ENCODE results near the gene CES1. TPM values are rescaled to one million over a fixed set of nuclear protein-coding genes. Genes with fewer than 3 reads are reported as not detected.
"Not testable (repeated sequence)": the region's sequence is repeated elsewhere in the genome, so short reads cannot be mapped to it uniquely, and the experiment has no call there.

Gene CES1
- total RNA-seq, 6 experiments from 2014 or later = 847 to 4,059 (median 1,770) TPM

- Histone ChIP-seq H3K9me3 (no peaks in the 10 kb centered on the region), H3K27ac (peak overlapping the region; percentile 76 to 93 (median 86)), H3K4me1 (peaks cover 0 to 42% (median 14%) of the 10 kb centered on the region in 4 donors), H3K27me3 (no peaks in the 10 kb centered on the region), H3K36me3 (no peaks in the 10 kb centered on the region), H3K4me3 (peak overlapping the region in 1 of 3 donors; percentile 22)
- DNase-seq (peak; percentile 76 to 93 (median 87)), ATAC-seq (peak; percentile 56 to 74 (median 62))
- no peak for TF ChIP-seq CTCF (IDR thresholded peaks at IDR 0.05)
- no peak for TF ChIP-seq POLR2A (IDR thresholded peaks at IDR 0.05)
- WGBS (ENCODE audit: insufficient coverage, low coverage, low lambda C conversion rate, missing lambda C conversion rate) = 0% methylated on average over 4 of the region's 4 CpGs
- intact Hi-C loops (cut with DNase I) = no loop called here
These were observed 3.3 kb upstream of the CES1 start for GRCh38 chr16:55836158-55836611.

GRCh38 chr16:55835581-55835980 lies 2.7 kb upstream of the CES1 start:
- Histone ChIP-seq H3K36me3 (peaks cover 0 to 4% (median 0%) of the 10 kb centered on the region in 4 donors), H3K4me3 (peak overlapping the region in 2 of 3 donors; percentile 13 to 22), H3K27me3 (no peaks in the 10 kb centered on the region), H3K27ac (peak overlapping the region; percentile 76 to 93 (median 86)), H3K4me1 (peaks cover 0 to 39% (median 14%) of the 10 kb centered on the region in 4 donors), H3K9me3 (no peaks in the 10 kb centered on the region)
- peak; percentile 62 to 92 (median 77) for DNase-seq
- 22% methylated on average over 1 of the region's 1 CpG for WGBS (ENCODE audit: insufficient coverage, low coverage, low lambda C conversion rate, missing lambda C conversion rate)
- TF ChIP-seq CTCF (IDR thresholded peaks at IDR 0.05) (no peak), POLR2A (IDR thresholded peaks at IDR 0.05) (no peak)
- intact Hi-C loops (cut with DNase I) = no loop called here
- ATAC-seq = peak; percentile 58 to 69 (median 64)

GRCh38 chr16:55835173-55835572 lies 2.3 kb upstream of the CES1 start:
- H3K9me3 ChIP-seq; H3K36me3 ChIP-seq; intact Hi-C loops (cut with DNase I); H3K27me3 ChIP-seq: not testable (repeated sequence)
- H3K27ac ChIP-seq = peak overlapping the region in 2 of 3 donors; percentile 52 to 93
- peak overlapping the region in 1 of 3 donors; percentile 13 for H3K4me3 ChIP-seq
- 36% methylated on average over 3 of the region's 3 CpGs for WGBS (ENCODE audit: insufficient coverage, low coverage, low lambda C conversion rate, missing lambda C conversion rate)
- peaks cover 0 to 39% (median 14%) of the 10 kb centered on the region in 4 donors for H3K4me1 ChIP-seq
- DNase-seq (peak in 1 of 3 donors; percentile 60), ATAC-seq (peak in 1 of 4 donors; percentile 30)

GRCh38 chr16:55834049-55834448 lies 1.2 kb upstream of the CES1 start:
- no peak for ATAC-seq
- TF ChIP-seq CTCF (IDR thresholded peaks at IDR 0.05) (no peak), POLR2A (IDR thresholded peaks at IDR 0.05) (no peak)
- no peak overlapping the region for H3K4me3 ChIP-seq
- peaks cover 0 to 41% (median 14%) of the 10 kb centered on the region in 4 donors for H3K4me1 ChIP-seq
- H3K27me3 ChIP-seq = no peaks in the 10 kb centered on the region
- H3K36me3 ChIP-seq = peaks cover 0 to 8% (median 1%) of the 10 kb centered on the region in 4 donors
- H3K27ac ChIP-seq = peak overlapping the region in 2 of 3 donors; percentile 61 to 93
- WGBS (ENCODE audit: insufficient coverage, low coverage, low lambda C conversion rate, missing lambda C conversion rate) = 51% methylated on average over 7 of the region's 7 CpGs
- intact Hi-C loops (cut with DNase I) = loop anchor here in 1 of 2 donors (5.0 kb wide), 1 partner anchor 72 kb away; no protein-coding TSS in a partner anchor
- no peaks in the 10 kb centered on the region for H3K9me3 ChIP-seq
- no peak for DNase-seq

GRCh38 chr16:55832425-55832772 lies 497 bp downstream of the CES1 start:
- TF ChIP-seq CTCF (IDR thresholded peaks at IDR 0.05) (peak in 1 of 4 donors; percentile 10), POLR2A (IDR thresholded peaks at IDR 0.05) (no peak)
- peak overlapping the region; percentile 54 to 88 (median 79) for H3K4me3 ChIP-seq

More at GRCh38 chr16:55832425-55832772, 497 bp downstream of the CES1 start:
- Histone ChIP-seq H3K27me3 (no peaks in the 10 kb centered on the region), H3K27ac (peak overlapping the region in 2 of 3 donors; percentile 84 to 93), H3K36me3 (peaks cover 0 to 25% (median 4%) of the 10 kb centered on the region in 4 donors), H3K9me3 (no peaks in the 10 kb centered on the region), H3K4me1 (peaks cover 0 to 43% (median 9%) of the 10 kb centered on the region in 4 donors)
- ATAC-seq (peak in 1 of 4 donors; percentile 49), DNase-seq (peak in 2 of 3 donors; percentile 32 to 49)
- WGBS (ENCODE audit: insufficient coverage, low coverage, low lambda C conversion rate, missing lambda C conversion rate) = 42% methylated on average over 10 of the region's 17 CpGs
- intact Hi-C loops (cut with DNase I) = loop anchor here in 1 of 2 donors (5.0 kb wide), 1 partner anchor 70 kb away; no protein-coding TSS in a partner anchor

Data from right lobe of liver (tissue), 6 donors.